ENCODE measurements around the gene NSD2.

NSD2 gene

GRCh38 chr4:1952058-1952700 is 81.0 kb downstream of the NSD2 start:
- no peak for DNase-seq (ENCODE audit: low spot score)
- H3K27ac ChIP-seq = no peak overlapping the region
- H3K4me3 ChIP-seq = no peak overlapping the region
- no peak for TF ChIP-seq CTCF (IDR thresholded peaks at IDR 0.05)

GRCh38 chr4:1952719-1953118 is 81.5 kb downstream of the NSD2 start:
- TF ChIP-seq CTCF (IDR thresholded peaks at IDR 0.05) = no peak
- no peak overlapping the region for H3K27ac ChIP-seq
- no peak overlapping the region for H3K4me3 ChIP-seq
- no peak for DNase-seq (ENCODE audit: low spot score)

- TF ChIP-seq CTCF (IDR thresholded peaks at IDR 0.05) = no peak
- DNase-seq (ENCODE audit: low spot score) = no peak
- Histone ChIP-seq H3K27ac (no peak overlapping the region), H3K4me3 (no peak overlapping the region)
Measured at GRCh38 chr4:1953335-1953734, 82.1 kb downstream of the NSD2 start.

- DNase-seq (ENCODE audit: low spot score) = no peak
- Histone ChIP-seq H3K4me3 (no peak overlapping the region), H3K27ac (no peak overlapping the region)
- no peak for TF ChIP-seq CTCF (IDR thresholded peaks at IDR 0.05)
Measured at GRCh38 chr4:1956631-1957030, 85.4 kb downstream of the NSD2 start.

GRCh38 chr4:1958276-1959103 is 87.3 kb downstream of the NSD2 start:
- no peak for TF ChIP-seq CTCF (IDR thresholded peaks at IDR 0.05)
- Histone ChIP-seq H3K4me3 (no peak overlapping the region), H3K27ac (no peak overlapping the region)
- no peak for DNase-seq (ENCODE audit: low spot score)

- DNase-seq (ENCODE audit: low spot score) = no peak
- no peak for TF ChIP-seq CTCF (IDR thresholded peaks at IDR 0.05)
- Histone ChIP-seq H3K27ac (no peak overlapping the region), H3K4me3 (no peak overlapping the region)
Measured at GRCh38 chr4:1959104-1959384, 87.9 kb downstream of the NSD2 start.

All from coronary artery (tissue), 2 donors.